Activated CD8-positive, alpha-beta T cell treated with anti-CD3 and anti-CD28 coated beads for 36 hours (primary cell): ENCODE measurements around the gene ERCC2. TPM values are rescaled to one million over a fixed set of nuclear protein-coding genes. Genes with fewer than 3 reads are reported as not detected.

ENCODE experiments used
- ATAC-seq: fragments of 200-7000 bp; cut with Tn5 transposase; one replicate; pipeline ENCODE4 v1.10.0; 2021; ENCODE audit warnings: mild to moderate bottlenecking, moderate library complexity
- CTCF ChIA-PET: fragments of 350-600 bp; sonication (Branson Sonifier 250); formaldehyde crosslinking; loops from one replicate; lab custom pipeline; 2021; ENCODE audit warnings: antibody characterized with exemption; lab: Charles Lee
- POLR2A ChIA-PET: fragments of 350-600 bp; sonication (Branson Sonifier 250); formaldehyde crosslinking; loops from one replicate; lab custom pipeline; 2021; ENCODE audit warnings: antibody characterized with exemption; lab: Charles Lee
- DNase-seq: peaks from one replicate; pipeline ENCODE4 v3.0.0-alpha.2; 2020
- H3K27ac Mint-ChIP-seq: one replicate; pipeline ENCODE4 v1.8.0; 2021; ENCODE audit warnings: mild to moderate bottlenecking, mixed read lengths
- H3K27me3 Mint-ChIP-seq: one replicate; pipeline ENCODE4 v1.8.0; 2021; ENCODE audit warnings: mixed read lengths
- H3K36me3 Mint-ChIP-seq: one replicate; pipeline ENCODE4 v1.8.0; 2021; ENCODE audit warnings: low read depth, mixed read lengths
- H3K4me1 Mint-ChIP-seq: one replicate; pipeline ENCODE4 v1.8.0; 2021; ENCODE audit warnings: low read depth, mixed read lengths
- H3K4me3 Mint-ChIP-seq: one replicate; pipeline ENCODE4 v1.8.0; 2021; ENCODE audit warnings: mild to moderate bottlenecking, moderate library complexity, mixed read lengths
- H3K9me3 Mint-ChIP-seq: one replicate; pipeline ENCODE4 v1.8.0; 2021; ENCODE audit warnings: mixed read lengths
- intact Hi-C: fragments of 100-400 bp; cut with micrococcal nuclease; formaldehyde crosslinking; loops from one replicate; pipeline ENCODE4 v1.10.0; 2022
- total RNA-seq, 2 experiments: library from RNA; stranded (reverse); gene quantifications; one replicate each; pipeline ENCODE4 v1.2.3, GENCODE V29; 2021
- TF ChIP-seq, protein P1 (sequence below): fragments of 200-600 bp; IDR thresholded peaks from one replicate; pipeline ENCODE4 v1.8.0; 2022; ENCODE audit warnings: antibody characterized with exemption, mild to moderate bottlenecking

Gene ERCC2
- total RNA-seq, 2 experiments from 2014 or later = 23.2 to 25.6 TPM

GRCh38 chr19:45356760-45357444 lies 13.5 kb downstream of the ERCC2 start:
- no peaks in the 10 kb centered on the region for H3K9me3 Mint-ChIP-seq
- H3K27ac Mint-ChIP-seq = no peak overlapping the region
- ChIA-PET POLR2A (no interaction called here), CTCF (interaction anchor here (1.2 kb wide), 1 partner anchor 18 kb away, joined by 6 read pairs; no protein-coding TSS in a partner anchor)
- no peaks in the 10 kb centered on the region for H3K27me3 Mint-ChIP-seq
- TF ChIP-seq, protein P1, sequence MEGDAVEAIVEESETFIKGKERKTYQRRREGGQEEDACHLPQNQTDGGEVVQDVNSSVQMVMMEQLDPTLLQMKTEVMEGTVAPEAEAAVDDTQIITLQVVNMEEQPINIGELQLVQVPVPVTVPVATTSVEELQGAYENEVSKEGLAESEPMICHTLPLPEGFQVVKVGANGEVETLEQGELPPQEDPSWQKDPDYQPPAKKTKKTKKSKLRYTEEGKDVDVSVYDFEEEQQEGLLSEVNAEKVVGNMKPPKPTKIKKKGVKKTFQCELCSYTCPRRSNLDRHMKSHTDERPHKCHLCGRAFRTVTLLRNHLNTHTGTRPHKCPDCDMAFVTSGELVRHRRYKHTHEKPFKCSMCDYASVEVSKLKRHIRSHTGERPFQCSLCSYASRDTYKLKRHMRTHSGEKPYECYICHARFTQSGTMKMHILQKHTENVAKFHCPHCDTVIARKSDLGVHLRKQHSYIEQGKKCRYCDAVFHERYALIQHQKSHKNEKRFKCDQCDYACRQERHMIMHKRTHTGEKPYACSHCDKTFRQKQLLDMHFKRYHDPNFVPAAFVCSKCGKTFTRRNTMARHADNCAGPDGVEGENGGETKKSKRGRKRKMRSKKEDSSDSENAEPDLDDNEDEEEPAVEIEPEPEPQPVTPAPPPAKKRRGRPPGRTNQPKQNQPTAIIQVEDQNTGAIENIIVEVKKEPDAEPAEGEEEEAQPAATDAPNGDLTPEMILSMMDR = no peak
- DNase-seq (no peak), ATAC-seq (no peak)
- peaks cover 22% of the 10 kb centered on the region for H3K36me3 Mint-ChIP-seq
- H3K4me1 Mint-ChIP-seq = no peaks in the 10 kb centered on the region
- H3K4me3 Mint-ChIP-seq = no peak overlapping the region
- intact Hi-C loops = no loop called here

DNA sequence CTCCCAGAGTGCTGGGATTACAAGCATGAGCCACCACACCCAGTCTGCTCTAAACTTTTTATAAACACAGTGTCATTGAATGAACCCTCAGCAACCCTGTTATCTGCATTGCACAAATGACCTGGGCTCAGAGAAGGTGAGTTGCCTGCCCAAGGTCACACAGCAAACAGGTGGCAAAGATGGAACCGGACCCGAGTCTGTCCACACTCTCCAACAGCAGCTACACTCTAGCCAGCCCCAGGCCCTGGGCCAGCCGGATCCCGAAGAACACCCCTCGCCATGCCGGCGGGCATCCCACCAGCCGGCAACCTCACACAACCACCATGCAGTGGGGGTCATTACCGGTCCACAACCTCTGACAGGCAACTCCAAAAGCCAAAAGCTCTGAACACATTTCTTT lies 14.5 kb downstream of the ERCC2 start:
- no peaks in the 10 kb centered on the region for H3K27me3 Mint-ChIP-seq

DNA sequence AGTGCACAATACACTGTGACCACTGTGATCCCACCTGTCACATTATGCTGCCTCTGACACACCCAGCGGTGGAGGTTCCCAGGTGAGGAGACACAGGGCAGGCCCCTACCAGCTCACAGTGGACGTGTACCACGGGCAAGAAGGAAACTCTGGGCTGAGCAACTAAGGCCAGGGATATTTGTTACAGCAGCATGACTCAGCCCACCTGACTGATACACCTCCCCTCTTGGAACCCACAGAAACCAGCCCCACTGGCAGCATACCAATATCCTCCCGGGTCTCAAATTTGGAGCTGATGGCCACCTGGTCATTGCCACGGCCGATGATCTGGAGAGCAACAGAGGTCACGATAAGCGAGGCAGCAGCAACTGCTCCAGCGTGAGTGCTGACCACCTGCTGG lies 15.0 kb downstream of the ERCC2 start:
- TF ChIP-seq, protein P1 = no peak
- no peak for DNase-seq
- intact Hi-C loops = no loop called here
- POLR2A ChIA-PET = interaction anchor here (0.5 kb wide), 1 partner anchor 42 kb away, joined by 4 read pairs; no protein-coding TSS in a partner anchor
- Mint-ChIP-seq H3K27ac (no peak overlapping the region), H3K4me1 (no peaks in the 10 kb centered on the region), H3K36me3 (peaks cover 19% of the 10 kb centered on the region), H3K9me3 (no peaks in the 10 kb centered on the region), H3K27me3 (no peaks in the 10 kb centered on the region), H3K4me3 (no peak overlapping the region)
- CTCF ChIA-PET = no interaction called here
- no peak for ATAC-seq

More for the DNA sequence above, 14.5 kb downstream of the ERCC2 start:
- ATAC-seq (no peak), DNase-seq (no peak)
- Mint-ChIP-seq H3K36me3 (peaks cover 19% of the 10 kb centered on the region), H3K4me3 (no peak overlapping the region), H3K27ac (no peak overlapping the region), H3K9me3 (no peaks in the 10 kb centered on the region), H3K4me1 (no peaks in the 10 kb centered on the region)
- intact Hi-C loops = no loop called here
- TF ChIP-seq, protein P1 = no peak
- ChIA-PET POLR2A (no interaction called here), CTCF (no interaction called here)

DNA sequence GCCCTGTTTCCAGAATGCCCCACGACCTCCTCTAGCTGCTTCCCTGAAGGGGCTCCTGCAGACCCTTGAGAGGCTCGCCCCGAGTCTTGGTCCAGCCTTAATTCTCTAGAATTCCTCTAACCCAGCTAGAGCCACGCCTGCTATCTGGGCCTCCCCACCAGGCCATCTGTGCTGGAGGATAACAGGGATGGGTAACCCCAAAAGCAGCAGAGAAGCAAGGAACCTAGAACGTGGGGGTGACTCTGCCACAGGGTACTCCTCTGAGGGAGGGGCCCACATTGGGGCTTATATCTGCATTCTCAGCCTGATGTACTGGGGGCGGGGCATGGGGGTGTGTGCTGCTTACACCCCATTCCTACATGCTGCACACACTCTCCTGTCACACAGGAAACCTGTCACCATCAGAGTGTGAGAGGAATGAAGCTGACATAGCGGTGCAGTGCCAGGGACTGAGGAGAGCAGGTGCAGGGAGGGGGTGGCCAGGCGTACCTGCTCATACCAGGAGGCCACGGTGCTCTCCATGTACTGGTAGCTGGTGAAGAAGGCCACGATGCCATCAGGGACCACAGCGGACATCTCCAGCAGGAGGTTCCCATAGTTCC lies 16.0 kb downstream of the ERCC2 start:
- peaks cover 19% of the 10 kb centered on the region for H3K36me3 Mint-ChIP-seq
- no peaks in the 10 kb centered on the region for H3K4me1 Mint-ChIP-seq
- H3K27me3 Mint-ChIP-seq = no peaks in the 10 kb centered on the region
- H3K27ac Mint-ChIP-seq = no peak overlapping the region
- no peak overlapping the region for H3K4me3 Mint-ChIP-seq
- intact Hi-C loops = no loop called here
- ChIA-PET CTCF (interaction anchor here (2.3 kb wide), 1 partner anchor 48 kb away, joined by 5 read pairs; no protein-coding TSS in a partner anchor), POLR2A (interaction anchor here (0.6 kb wide), 1 partner anchor 121 kb away, joined by 3 read pairs; no protein-coding TSS in a partner anchor)
- TF ChIP-seq, protein P1 = no peak
- ATAC-seq = no peak
- no peak for DNase-seq
- H3K9me3 Mint-ChIP-seq = no peaks in the 10 kb centered on the region
